Stimulated activated naive CD8-positive, alpha-beta T cell treated with anti-CD3 and anti-CD28 coated beads, Interleukin-15, Interleukin-2, amounts not matched to agents 100 ng/mL and 50 ng/mL, for 24 hours (primary cell): ENCODE results near the gene KIAA1586.

Experiments used
- H3K27ac Mint-ChIP-seq: one replicate; pipeline ENCODE4 v1.8.0; 2021; ENCODE audit warnings: mild to moderate bottlenecking, mixed read lengths
- H3K27me3 Mint-ChIP-seq: one replicate; pipeline ENCODE4 v1.8.0; 2021; ENCODE audit warnings: mixed read lengths
- H3K36me3 Mint-ChIP-seq: one replicate; pipeline ENCODE4 v1.8.0; 2021; ENCODE audit warnings: low read depth, mixed read lengths
- H3K4me1 Mint-ChIP-seq: one replicate; pipeline ENCODE4 v1.8.0; 2021; ENCODE audit warnings: low read depth, mixed read lengths
- H3K4me3 Mint-ChIP-seq: one replicate; pipeline ENCODE4 v1.8.0; 2021; ENCODE audit warnings: mild to moderate bottlenecking, mixed read lengths
- H3K9me3 Mint-ChIP-seq: one replicate; pipeline ENCODE4 v1.8.0; 2021; ENCODE audit warnings: mixed read lengths

Gene KIAA1586

GRCh38 chr6:57104336-57104735 is 57.8 kb downstream of the KIAA1586 start:
- Mint-ChIP-seq H3K27me3 (no peaks in the 10 kb centered on the region), H3K27ac (no peak overlapping the region), H3K4me1 (peaks cover 33% of the 10 kb centered on the region), H3K36me3 (peaks cover 83% of the 10 kb centered on the region), H3K9me3 (no peaks in the 10 kb centered on the region), H3K4me3 (no peak overlapping the region)
